CD4-positive, alpha-beta T cell treated with Interleukin-17A for 1 hour (primary cell): ENCODE measurements around the gene TAS2R31.

Experiments used
- DNase-seq: peaks from one replicate; pipeline ENCODE4 v3.0.0-alpha.2; 2020

Gene TAS2R31

DNA sequence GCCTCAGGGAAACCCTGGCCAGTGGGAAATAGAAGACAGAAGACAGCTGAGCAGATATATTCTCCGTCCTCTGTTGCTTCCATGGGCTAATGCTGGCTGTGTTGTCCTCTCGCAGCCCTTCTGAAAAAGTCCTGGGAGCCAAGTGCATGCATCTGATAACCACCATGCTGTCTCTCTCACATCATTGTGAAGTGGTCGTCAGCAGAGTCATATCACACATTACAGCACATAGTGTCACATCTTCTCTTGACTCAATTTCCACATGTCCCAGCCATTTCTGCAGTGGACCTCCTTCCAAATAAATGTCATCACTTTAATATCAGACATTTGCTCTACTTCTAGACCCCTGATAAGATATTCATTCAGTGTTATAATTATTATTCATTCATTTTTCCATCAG is 36.9 kb downstream of the TAS2R31 start:
- DNase-seq: no peak

DNA sequence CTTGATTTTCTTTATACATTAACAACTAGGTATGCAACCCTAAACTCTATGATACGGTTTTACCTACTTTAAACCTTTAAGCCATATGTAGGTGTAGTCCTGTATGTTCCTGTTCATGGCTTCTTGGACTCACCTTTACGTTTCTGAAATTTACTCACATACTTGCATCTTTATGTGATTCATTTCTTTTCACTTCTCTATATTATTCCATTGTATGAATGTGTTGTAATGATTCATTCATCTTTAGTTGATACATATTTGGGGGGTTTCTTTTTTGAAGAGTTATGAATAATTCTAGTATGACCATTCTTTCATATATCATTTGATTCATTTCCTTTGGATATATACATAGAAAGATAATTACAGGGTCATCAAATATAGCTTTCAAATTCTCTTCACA is 42.1 kb downstream of the TAS2R31 start:
- DNase-seq: no peak

DNA sequence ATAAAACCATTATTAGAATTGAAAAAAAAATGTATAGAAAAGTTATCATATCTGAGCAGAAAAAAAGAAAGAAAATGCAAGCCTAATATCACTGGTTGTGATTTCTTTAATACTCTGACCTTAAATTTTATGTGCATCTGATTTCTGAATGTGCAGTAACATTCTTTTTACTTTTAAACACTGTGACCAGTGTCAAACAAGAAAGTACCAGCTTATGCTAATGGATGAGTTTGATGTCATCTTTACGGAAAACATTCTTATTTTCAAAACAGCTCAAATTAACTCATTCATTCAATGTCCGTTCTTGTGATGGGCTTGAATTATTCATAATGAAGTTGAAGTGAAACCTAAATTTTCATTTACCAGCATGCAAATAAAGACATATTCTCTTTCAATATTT is 44.4 kb downstream of the TAS2R31 start, which contains the start of gene TAS2R50:
TSS of gene TAS2R50 (minus strand) at position 101 of the 400 bp plus-strand sequence. CDS start at position 49, 52 bp downstream.
- DNase-seq: no peak

DNA sequence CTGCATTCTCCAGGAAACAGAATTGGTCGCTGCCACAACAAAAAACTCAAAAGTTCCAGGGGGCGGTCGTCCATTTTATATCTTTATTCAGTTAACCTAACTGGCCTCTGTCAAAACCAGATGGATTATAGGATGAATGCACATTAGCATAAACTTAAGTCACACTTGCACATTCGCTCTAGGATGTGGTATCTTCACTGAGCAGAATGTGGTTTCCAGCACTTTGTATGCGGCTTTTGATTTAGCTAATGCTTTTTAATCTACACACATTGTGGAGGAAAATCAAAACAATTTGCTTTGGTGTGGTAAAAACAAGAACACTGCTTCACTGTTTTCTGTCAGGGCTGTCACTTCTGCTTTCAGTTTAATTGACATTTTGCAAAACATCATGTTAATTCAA is 49.0 kb downstream of the TAS2R31 start:
- DNase-seq: peak; percentile 71
